Activated CD8-positive, alpha-beta memory T cell treated with anti-CD3 and anti-CD28 coated beads, Interleukin-2, amount 50 U/mL, for 1 hour (primary cell): ENCODE data around the gene TINAG.

Source experiments
- DNase-seq: peaks from one replicate; pipeline ENCODE4 v3.0.0-alpha.2; 2020; ENCODE audit errors: extremely low read depth

TINAG gene

DNA sequence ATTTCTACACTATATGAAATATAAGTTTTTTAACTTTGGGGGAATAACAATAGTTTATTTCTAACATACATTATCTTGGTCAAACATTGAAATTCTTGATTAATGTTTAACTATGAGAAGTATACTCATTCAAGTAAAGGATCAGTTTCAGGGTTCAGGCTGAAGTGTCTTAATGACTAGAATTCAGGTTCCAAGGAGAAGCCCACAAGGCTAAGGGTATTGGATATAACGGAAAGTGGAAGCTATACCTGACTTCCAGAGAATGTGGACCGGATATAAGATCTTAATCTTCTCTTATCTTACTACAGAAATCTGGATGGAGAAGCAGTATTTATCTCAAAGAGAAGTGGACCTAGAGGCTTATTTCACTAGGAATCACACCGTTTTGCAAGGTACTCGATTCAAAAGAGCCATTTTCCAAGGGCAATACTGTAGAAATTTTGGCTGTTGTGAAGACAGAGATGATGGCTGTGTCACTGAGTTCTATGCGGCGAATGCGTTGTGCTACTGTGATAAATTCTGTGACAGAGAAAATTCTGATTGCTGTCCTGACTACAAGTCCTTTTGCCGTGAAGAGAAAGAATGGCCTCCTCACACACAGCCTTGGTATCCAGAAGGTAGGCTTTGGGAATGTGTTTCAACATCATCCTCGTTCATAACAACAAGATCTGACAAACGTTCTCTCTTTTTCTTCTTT, at the start of gene TINAG:
Gene TINAG, plus strand, starts transcription at position 153 of the 697 bp plus-strand sequence. Its CDS starts 110 bp downstream, at position 263.
- DNase-seq, result no peak

DNA sequence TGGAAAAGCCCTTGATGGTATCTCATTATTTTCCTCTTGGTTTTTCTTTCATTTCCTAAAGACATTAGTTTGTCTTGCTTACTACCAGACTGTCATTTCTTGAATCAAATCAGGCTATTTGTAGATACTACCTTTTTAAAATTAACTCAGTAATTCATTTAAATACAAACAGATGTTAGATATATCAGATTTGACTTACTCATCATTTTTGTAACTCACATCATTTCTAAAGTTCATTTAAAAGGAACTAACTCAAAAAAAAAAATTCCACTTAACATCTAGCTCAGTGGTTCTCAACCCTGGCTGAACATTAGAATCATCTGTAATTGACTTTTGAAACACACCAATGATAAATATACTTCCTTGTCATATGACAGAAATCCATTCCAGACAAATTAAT, 48.2 kb upstream of the TINAG start:
- DNase-seq, result no peak

DNA sequence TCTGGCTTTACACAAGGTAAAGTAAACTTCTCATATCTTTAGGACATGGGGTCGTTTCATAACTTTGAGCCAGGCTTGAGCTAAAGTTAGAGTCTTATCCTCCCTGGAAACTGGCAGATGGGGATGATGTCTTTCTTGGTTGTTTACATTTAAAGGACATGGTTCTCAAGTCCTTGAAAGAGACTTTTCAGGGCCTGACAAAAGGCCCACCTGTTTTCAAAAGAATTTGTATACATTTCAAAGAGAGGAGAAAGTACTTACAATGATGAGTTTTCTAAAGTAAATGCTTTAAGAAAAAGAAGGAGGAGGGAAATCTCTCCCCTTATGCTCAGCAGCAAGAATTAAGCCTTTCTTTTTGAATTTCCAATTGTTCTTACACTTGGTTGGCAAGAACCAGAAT, 45.7 kb upstream of the TINAG start:
- no peak for DNase-seq

GRCh38 chr6:54262971-54263370, 45.3 kb upstream of the TINAG start:
- DNase-seq, result no peak

GRCh38 chr6:54264581-54265272, 43.5 kb upstream of the TINAG start:
- no peak for DNase-seq

GRCh38 chr6:54266400-54266923, 41.8 kb upstream of the TINAG start:
- DNase-seq, result no peak

GRCh38 chr6:54267798-54268197, 40.4 kb upstream of the TINAG start:
- no peak for DNase-seq

- no peak for DNase-seq
Measured at GRCh38 chr6:54273214-54273820, 34.9 kb upstream of the TINAG start.

- DNase-seq, result no peak
Measured at GRCh38 chr6:54274383-54274782, 33.9 kb upstream of the TINAG start.

DNA sequence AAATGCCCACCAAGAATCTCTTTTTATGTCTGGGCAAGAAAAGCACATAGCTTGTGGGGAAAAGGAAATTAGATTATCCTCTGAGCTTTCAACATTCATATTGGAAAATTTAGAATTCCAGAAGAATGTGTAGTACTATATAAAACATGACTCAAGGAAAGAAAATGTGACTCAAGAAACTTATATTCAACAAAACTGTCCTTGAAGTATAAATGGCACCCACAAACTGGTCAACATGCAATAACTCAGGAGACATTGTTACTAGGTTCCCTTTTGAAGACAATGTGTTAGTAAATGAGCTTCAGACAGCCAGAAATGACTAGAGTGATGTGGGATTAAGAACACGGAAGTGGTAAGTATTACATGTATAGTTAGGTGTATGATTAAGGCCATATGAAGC, 26.1 kb upstream of the TINAG start:
- no peak for DNase-seq

DNA sequence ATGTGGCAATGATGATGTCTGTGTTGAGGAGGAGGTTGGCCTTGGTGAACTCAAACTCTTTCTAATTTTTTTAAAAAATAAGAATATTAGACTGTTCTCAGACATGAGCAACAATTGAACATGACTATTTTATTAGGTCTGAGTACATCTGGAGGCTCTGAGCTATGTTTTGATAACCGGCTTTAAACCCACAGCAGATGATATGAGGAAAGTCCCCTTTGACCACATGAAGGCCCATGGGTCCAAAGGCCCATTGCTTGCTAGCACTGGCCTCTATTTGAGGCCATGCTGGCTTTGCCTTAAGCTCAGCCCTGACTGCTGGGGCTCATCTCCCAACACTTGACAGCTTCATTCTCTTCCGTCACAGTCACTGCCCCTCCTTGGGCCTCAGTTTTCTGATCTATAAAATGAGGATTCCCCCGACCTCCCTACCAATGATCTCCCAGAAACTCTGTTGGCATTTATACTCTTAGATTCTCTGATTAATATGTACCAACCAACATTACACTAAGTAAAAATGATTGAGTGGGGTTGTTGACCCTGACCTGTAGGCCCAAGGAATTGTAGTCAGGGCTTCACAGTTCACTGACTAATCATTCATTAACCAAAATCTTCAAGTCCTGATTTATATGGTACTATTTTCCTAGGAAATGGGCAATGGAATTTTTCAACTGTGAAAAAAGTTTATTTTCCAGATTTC, 23.9 kb upstream of the TINAG start:
- no peak for DNase-seq

GRCh38 chr6:54285595-54285994, 22.6 kb upstream of the TINAG start:
- DNase-seq, result no peak

DNA sequence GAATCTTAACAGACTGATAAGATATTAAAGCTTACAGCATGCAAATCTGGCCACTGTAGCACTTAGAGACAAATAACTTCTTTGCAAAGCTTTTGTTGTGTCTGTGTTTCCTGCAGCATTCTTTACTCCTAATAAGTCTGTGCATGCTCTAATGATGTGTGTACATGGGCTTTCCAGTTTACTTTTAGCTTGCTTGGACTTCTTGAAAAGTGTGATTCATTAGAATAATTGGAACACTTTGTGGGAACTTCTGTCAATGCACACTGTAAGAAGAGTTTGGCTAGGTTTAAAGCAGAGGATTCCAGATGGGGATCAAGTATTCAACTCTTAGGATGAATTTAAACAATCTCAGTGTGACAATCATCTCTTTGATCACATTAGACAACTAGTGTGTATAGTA, 22.1 kb upstream of the TINAG start:
- no peak for DNase-seq

- DNase-seq, result no peak
Measured at GRCh38 chr6:54288474-54288873, 19.8 kb upstream of the TINAG start.

GRCh38 chr6:54289426-54289825, 18.8 kb upstream of the TINAG start:
- DNase-seq, result no peak

DNA sequence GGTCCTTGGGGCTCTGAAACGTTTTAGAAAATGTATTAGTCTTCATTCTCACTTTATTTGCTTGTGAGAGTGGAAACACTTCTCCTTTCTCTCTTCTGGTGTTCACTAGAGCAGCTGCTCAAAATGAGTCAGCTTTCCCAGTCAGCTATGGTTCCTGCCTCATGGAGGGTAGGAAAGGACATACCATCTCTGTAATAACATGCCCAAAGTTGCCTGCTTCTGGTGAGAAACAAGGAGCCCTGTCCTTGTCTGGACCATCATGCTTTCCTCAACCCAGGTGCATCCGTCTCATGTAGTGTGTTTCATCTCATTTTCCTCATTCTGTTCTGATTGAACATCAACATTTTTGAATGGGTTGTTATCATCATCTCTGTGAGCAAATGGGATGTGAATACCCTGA, 17.1 kb upstream of the TINAG start:
- DNase-seq, result no peak

GRCh38 chr6:54291738-54292137, 16.5 kb upstream of the TINAG start:
- DNase-seq, result no peak

- no peak for DNase-seq
Measured at GRCh38 chr6:54294965-54295532, 13.2 kb upstream of the TINAG start.

GRCh38 chr6:54299542-54300269, 8.5 kb upstream of the TINAG start:
- no peak for DNase-seq

DNA sequence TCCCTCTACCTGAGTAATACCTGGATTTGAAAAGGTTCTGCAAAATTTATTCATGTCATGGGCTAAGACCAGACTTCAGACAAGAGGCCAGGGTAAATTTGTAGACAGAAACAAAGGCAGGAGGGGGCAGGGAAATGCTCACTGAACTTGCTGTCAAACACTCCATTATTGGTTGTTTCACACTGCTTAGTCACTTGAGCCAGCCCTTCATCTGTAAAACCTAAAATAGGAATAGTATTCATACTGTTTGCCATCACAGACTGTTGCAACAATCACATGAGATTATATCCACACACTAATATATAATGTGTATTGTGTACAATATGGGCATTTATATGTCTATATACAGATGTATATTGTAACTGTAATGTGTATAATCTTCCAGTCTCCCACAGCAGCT, 6.5 kb upstream of the TINAG start:
- no peak for DNase-seq

- no peak for DNase-seq
Measured at GRCh38 chr6:54307439-54307910, 766 bp upstream of the TINAG start.
